ENCODE measurements around the gene RAMACL.

GRCh38 chr6:166633732-166634535 is 47.5 kb upstream of the RAMACL start:
- TF ChIP-seq, protein P1, sequence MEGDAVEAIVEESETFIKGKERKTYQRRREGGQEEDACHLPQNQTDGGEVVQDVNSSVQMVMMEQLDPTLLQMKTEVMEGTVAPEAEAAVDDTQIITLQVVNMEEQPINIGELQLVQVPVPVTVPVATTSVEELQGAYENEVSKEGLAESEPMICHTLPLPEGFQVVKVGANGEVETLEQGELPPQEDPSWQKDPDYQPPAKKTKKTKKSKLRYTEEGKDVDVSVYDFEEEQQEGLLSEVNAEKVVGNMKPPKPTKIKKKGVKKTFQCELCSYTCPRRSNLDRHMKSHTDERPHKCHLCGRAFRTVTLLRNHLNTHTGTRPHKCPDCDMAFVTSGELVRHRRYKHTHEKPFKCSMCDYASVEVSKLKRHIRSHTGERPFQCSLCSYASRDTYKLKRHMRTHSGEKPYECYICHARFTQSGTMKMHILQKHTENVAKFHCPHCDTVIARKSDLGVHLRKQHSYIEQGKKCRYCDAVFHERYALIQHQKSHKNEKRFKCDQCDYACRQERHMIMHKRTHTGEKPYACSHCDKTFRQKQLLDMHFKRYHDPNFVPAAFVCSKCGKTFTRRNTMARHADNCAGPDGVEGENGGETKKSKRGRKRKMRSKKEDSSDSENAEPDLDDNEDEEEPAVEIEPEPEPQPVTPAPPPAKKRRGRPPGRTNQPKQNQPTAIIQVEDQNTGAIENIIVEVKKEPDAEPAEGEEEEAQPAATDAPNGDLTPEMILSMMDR (IDR thresholded peaks at IDR 0.05; ENCODE audit: insufficient read depth, low read depth, low read length) = no peak
- TF ChIP-seq EZH2 (IDR thresholded peaks at IDR 0.05; ENCODE audit: insufficient read depth, low read length) = no peak

All from astrocyte (in vitro differentiated cells and primary cell).